GM19193 (cell line): ENCODE results near the gene PTMA.

ENCODE experiments used
- POLR2A ChIP-seq: IDR thresholded peaks from 4 replicates; pipeline ENCODE4 v1.6.1; 2011; ENCODE audit not compliant: insufficient read depth, insufficient read length; ENCODE audit errors: extremely low read depth

Gene PTMA

GRCh38 chr2:231671270-231672050, 36.9 kb upstream of the PTMA start:
- peak; percentile 96 for TF ChIP-seq POLR2A

DNA sequence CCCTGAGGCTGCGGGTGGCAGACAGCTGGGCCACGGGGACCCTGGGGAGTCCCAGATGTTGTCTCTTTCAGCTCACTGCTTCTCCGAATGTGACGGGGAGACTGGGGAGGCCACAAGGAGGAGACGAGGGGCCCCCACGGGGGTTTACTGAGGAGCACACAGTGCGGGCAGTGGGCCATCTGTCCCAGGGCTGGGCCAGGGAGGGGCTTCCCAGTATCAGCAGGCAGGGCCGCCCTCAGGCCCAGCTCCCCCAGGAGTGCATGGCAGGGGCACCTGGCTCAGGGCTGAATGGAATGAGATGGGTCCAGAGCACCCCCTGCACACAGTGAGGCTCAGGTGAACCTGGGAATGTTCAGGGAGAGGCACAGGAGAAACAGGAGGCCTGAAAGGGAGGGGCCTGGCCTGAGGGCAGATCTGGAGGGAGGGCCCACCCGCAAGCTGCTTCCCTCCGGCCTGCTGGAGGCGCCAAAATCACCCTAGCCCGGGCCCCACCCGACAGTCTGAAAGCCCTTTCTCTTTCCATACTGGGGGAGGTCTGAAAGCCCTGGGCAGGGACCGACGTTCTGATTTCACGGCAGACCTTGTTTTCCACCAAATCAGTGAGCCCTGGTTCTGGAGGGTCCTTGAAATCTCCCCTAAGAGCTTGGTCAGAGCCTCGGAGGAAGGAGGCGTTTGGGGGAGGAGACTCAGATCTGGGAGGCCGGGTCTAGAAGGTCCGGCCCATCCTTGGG, 35.5 kb upstream of the PTMA start:
- peak; percentile 43 for TF ChIP-seq POLR2A

- no peak for TF ChIP-seq POLR2A
These were observed 35.0 kb upstream of the PTMA start for GRCh38 chr2:231673348-231673770.

DNA sequence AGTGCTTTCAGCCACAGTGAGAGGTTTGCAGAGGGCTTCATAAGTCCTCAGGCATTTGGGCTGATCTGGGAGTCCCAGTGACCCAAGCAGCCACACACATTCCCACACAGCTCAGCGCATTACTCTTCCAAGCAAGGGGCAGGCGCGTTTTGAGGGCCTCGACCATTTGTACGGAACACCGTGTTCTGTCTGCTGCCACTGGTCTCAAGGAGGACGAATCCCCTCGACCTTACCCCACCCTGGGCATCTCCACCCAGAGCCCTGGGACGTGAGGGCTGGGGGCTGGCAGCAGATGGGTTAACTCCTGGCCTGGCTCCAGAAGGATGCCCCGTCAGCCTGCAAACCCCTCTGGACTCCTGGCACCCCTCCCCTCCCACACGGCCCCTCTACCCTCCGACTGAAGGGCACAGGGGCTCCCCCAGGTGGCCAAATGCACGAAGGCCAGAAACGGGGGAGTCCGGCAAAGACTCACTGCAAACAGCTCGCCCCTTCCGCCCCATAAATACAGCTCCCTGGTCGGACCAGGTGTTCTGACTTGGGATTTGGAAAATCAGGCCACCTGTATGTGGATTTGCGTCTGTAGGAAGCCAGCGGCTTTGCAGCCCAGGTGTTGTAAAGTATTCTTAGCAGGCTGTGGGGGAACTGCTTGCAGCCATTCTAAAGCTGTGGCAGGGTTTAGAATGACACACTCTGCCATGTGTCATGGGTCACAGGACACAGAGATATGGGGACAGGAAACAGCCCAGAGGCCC, 33.6 kb upstream of the PTMA start:
- TF ChIP-seq POLR2A, result peak; percentile 46

DNA sequence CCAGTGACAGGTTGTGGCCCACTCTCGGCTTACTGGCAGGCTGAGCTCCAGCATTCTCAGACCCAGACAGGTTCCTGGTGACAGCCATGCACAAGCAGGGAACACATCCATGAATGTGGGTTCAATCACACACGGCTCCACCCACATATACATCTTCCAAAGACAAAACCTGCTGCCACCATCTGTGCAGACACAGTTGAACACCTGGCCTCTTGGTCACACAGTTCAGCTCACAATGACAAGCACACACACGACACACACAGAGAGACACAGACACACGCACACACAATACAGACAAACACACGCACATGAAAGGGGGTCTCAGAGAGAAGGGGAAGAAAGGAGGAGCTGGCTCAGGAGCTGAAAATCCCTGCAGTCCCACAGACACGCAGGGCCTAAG, 32.1 kb upstream of the PTMA start:
- no peak for TF ChIP-seq POLR2A

- TF ChIP-seq POLR2A, result no peak
These were observed 30.7 kb upstream of the PTMA start for GRCh38 chr2:231677632-231678104.

DNA sequence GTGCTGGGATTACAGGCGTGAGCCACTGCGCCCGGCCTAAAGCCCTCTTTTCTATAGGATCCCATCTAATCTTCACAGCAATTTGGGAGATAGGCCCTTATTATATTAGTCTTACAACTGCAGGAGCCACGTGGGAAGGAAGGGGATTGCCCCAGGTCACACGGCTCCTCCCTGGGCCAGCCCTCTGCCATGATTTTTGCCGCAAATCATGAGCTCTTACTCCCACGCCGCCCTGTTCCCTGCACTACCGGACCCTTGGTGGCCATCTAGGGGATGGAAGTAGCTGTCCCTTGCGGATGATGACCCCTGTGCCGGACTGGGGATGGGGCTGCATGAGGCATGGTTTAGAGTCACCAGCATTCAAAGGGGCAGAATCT, 28.4 kb upstream of the PTMA start:
- TF ChIP-seq POLR2A, result no peak

GRCh38 chr2:231680285-231680991, 27.9 kb upstream of the PTMA start:
- TF ChIP-seq POLR2A, result no peak

- peak; percentile 64 for TF ChIP-seq POLR2A
These were observed 27.1 kb upstream of the PTMA start for GRCh38 chr2:231680992-231681852.

DNA sequence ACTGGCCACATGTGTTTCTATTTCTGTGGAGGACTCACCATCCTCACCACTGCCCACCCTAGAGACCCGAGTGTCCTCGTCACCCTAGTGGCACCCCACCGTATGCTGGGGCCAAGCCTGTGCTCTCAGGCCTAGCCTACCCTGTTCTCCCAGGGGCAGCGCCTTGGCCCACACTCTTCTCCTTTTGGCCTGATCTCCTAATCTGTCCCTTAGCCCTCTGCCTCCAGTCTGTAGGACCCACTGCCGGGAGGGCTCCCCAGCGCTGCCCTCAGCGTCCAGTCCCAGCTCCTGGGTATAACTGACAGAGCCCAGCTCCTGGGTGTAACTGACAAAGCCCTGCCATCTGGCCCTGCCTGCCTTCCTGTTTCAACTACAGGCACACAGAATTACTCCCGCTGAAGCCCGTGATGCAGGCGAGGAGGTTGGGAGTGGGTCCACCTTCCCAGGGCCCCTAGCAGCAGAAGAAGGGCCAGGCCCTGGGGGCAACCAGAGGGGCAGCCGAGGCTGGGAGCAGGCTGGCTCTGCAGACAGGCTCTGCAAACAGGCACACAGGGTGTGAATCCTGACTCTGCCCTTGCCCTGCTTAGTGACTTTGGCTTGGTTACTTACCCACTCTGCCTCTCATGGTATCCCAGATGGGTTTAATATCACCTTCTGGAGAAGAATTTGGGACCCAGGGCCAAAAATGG, 25.6 kb upstream of the PTMA start:
- no peak for TF ChIP-seq POLR2A

DNA sequence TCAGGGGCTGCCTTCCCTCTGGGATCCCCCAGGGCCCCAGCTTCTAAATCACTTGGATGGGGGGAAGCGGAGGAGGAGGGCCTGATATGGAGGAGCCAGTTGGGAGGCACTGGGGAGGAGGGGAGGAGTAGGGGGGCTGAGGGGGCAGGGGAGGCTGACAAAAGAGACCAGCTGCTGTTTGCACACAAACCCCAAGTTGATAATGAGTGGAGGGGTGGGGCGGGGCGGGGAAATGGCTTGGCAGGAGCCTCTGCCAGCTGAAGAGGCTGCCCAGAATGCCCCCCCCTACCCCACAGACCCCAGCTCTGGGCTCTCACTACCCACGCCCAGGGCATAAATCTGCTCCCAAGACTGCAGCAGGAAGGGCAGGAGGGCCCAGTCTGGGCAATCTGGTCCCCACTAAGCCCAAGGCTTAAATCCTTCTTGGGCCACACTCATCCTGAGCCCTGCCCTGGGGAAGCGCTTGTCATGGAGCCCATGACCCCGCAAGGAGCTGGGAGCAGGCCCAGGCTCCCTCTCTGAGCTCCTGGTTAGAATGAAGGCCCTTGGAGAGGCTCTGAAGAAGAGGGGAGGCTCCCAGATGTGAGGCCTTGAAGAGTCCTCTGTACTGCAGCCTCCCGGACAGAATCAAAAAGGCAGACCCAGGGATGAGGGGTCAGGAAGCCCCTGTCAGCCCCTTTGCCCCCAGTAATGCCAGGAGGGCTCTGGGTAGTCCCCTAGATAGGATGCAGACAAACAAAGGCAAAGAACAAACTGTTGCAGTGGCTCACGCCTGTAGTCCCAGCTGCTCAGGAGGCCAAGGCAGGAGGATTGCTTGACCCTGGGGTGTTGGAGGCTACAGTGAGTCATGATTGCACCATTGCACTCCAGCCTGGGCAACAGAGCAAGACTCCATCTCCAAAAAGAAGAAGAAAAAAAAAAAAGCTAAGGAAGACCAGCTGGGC, 24.8 kb upstream of the PTMA start:
- TF ChIP-seq POLR2A, result no peak

DNA sequence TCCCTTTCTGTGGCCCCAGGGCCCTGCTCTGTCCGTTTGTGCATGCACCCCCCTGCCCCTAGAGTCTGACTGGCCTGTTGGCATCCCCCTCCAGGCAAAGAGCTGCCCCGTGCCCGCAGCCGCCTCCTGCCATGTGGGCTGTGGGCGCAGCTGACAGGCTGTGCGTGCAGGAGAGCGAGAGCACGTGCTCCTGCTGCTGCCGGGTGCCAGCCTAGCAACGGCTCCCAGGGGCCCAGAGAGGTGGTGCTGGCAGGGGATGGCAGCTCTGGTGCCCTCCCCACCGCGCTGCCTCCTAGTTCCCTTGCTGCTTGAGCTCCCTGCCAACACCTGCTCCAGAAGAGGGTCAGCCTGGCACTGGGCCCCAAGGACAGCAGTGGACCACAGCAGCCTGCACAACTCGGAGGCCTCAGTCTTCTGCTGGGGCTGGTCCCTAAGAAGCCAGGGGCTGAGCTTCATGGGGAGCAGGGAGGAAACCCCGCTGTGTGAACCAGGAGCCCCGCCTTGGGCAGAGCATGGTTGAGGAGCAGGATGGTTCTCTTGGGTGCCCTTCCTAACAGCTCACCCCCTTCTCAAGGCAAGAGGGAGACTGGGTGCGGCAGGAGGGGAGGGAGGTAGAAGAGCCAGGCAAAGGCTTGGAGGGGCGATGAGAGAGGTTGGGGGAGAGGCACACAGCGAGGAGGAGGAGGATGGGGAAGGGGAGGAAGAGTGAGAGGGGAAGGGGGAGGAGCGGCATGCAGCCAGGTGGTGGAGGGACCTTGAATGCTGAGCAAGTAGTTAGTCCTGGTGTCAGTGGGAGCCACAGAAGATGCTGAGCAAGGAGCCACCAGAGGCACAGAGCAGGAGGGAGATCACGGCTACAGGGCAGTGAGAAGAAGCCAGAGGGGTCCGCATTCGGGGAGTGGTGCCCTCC, 23.8 kb upstream of the PTMA start:
- no peak for TF ChIP-seq POLR2A
